ENCODE data around the gene PRMT5.
A peak's percentile ranks its signal among the peaks of the same experiment; 100 is the strongest.

PRMT5 gene

DNA sequence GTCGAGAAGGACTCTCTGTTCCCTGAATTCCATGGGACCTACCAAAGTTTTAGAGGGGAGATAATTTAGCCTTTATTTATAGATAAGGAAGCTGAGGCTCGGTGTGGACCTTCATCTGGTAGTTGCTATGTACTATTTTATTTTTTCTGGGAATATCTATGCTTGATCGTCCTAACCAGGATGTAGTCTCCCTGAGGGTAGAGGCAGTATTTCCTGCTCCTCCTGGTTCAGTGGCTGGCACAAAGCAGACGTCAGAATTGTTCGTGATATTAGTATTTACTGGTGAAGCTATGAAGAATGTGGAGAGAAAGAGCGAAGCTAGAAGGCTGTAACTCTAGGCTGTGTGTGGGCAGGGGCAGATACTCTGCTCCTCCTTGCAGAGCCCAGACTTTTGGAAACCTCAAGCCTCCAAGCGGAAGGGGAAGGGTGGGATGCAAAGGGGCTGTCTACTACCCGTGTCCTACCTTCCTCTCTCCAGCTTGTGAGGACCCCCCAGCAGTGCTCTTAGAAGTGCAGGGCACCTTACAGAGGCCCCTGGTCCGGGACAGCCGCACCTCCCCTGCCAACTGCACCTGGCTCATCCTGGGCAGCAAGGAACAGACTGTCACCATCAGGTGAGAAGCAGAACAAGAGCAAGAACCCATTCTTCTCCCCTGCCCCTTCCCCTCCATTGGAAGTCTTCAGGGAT is 56.2 kb downstream of the PRMT5 start:
- no peak for DNase-seq

DNA sequence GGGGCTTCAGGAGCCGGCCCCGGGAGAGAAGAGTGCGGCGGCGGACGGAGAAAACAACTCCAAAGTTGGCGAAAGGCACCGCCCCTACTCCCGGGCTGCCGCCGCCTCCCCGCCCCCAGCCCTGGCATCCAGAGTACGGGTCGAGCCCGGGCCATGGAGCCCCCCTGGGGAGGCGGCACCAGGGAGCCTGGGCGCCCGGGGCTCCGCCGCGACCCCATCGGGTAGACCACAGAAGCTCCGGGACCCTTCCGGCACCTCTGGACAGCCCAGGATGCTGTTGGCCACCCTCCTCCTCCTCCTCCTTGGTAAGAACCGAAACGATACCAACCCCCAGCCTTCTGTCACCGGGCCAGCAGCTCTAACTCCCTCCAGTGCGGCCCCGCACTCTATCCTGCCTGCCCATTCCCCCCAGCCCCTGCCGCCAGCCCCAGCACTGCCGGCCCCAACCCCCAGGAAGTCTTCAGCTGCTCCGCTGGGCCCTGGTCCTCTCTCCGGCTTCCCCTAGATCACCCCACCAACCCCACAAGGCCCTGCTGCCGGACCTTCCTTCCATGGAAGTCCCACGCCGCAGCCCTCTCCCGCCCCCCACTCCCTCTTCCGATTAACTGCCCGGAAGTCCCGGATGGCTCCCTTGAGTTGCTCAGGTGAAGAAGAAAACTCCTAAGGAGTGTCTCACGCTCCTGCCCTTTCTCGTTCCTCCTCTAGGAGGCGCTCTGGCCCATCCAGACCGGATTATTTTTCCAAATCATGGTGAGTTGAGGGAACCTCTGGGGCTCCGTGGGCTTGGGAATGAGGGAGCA is 56.9 kb downstream of the PRMT5 start:
- DNase-seq = peak; percentile 59

DNA sequence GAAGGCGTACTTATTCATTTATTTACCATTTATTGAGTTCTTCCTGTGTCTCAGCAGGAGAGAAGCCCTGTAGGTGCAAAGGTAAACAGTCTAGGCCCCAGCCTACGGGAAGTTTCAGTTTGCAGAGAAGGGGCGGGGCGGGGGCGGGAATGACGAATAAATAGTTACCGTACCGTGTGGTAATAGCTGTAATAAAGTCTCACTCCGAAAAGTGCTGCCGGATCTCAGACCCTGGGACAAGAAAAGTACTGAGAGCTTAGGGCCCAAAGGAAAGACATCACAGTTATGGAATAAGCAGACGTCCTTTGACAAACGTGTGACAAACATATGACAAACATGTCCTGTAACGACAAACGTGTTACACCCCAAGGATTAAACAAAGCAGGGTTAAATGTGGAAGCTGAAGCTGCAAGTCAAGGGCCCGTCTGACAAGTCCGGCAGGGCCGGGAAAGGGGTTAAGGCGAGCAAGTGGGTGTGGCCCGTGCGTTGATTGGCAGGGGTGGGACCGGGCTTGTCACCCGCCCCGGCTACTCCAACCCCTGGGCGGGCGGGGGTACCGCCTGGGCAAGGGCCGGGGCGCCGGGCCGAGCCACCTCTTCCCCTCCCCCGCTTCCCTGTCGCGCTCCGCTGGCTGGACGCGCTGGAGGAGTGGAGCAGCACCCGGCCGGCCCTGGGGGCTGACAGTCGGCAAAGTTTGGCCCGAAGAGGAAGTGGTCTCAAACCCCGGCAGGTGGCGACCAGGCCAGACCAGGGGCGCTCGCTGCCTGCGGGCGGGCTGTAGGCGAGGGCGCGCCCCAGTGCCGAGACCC is 57.7 kb downstream of the PRMT5 start, which contains the start of gene LRP10:
Gene LRP10, plus strand, starts transcription at position 517 of the 809 bp plus-strand sequence. CDS start 564 bp downstream, outside the sequence.
- DNase-seq = peak; percentile 86

DNA sequence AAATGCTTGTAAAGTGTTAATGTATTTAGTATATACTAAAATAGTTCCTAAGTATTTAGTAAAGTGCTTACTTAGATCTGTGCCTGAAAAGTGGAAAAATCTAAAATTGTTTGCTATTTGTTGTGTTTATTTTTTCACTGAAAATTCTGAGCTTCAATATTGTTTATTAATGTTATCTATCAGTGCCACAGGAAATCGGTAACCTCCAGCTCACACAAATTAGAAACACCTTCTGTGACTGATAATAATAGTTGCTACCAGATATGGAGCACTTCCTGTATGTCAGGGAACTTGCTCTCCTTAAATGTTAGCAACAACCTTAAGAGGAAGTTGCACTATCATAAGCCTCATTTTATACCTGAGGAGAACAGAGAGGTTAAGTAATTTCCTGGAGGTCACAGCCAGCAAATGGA is 58.4 kb downstream of the PRMT5 start:
- no peak for DNase-seq
